GM19025 (cell line): ENCODE data around the gene IDI2.
"Not testable (repeated sequence)": the region's sequence is repeated elsewhere in the genome, so short reads cannot be mapped to it uniquely, and the experiment has no call there.

ENCODE experiments used
- ATAC-seq: cut with Tn5 transposase; IDR thresholded peaks from one replicate; pipeline ENCODE4 v1.9.1; 2021; ENCODE audit warnings: mild to moderate bottlenecking, low read depth, moderate library complexity; ENCODE audit not compliant: unreplicated experiment

The IDI2 gene

DNA sequence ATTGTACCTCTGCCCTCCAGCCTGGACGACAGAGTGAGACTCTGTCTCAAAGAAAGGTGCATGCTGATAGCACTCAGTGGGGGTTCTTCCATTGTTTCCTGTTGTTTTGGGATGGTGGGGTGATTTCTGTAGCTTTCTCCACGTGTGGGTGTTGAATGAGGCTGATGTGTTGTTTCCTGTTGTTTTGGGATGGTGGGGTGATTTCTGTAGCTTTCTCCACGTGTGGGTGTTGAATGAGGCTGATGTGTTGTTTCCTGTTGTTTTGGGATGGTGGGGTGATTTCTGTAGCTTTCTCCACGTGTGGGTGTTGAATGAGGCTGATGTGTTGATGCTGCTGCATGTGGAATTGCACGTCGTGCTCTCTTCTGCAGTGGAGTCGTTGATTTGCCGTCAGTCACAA lies 15.7 kb downstream of the IDI2 start:
- ATAC-seq, result not testable (repeated sequence)

DNA sequence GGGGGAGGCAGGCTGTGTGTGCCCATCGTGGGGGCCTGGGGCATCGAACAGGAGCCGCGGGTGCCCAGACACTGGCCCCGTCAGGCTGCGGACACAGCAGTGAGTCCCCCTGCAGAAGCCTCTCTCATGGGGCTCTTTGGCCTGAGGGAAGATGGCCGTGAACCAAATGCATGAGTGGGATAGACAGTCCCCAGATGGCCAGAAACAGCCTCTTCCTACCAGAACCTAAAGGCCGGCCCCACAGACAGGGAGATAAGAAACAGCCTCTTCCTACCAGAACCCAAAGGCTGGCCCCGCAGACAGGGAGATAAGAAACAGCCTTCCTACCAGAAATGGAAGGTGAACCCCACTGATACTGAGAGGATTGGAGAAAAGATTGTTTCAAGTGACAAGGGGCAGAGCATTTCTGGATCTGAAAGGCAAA lies 16.6 kb downstream of the IDI2 start:
- ATAC-seq, result no peak

DNA sequence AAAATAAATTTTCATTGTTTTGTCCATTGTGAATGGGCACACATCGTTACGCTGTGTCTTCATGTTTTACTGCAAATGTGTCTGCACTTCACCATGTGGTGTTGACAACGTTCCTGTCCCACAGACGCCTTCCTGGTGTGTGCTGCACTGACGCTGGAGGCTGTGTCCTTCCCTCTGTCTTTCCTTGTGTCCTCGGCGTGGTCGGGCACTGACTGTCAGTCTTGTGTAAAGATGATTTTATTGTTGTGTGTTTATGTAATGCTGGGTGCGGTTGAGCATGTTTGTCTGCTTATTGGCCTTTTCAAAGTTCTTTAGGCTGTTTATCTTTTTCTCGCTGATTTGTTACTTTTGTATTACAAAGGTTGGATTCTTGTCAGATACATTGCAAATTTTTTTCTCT lies 18.1 kb downstream of the IDI2 start:
- ATAC-seq, result no peak

DNA sequence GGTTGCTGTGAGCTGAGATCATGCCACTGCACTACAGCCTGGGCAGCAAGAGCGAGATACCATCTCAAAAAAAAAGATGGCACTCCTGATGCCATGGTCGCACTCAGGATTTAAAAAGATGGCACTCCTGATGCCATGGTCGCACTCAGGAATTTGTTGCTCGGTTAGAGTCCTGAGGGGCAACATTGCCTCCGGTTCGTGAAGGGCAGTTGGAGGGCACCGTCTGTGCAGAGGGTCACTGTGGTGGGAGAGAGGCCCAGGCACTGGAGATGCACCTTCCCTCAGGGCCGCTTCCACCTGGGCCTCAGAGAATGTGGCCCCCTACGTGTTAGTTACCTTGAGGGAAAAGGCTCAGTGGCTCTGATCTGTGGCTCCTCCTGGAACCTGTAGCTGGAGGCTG lies 19.1 kb downstream of the IDI2 start:
- ATAC-seq, result no peak

DNA sequence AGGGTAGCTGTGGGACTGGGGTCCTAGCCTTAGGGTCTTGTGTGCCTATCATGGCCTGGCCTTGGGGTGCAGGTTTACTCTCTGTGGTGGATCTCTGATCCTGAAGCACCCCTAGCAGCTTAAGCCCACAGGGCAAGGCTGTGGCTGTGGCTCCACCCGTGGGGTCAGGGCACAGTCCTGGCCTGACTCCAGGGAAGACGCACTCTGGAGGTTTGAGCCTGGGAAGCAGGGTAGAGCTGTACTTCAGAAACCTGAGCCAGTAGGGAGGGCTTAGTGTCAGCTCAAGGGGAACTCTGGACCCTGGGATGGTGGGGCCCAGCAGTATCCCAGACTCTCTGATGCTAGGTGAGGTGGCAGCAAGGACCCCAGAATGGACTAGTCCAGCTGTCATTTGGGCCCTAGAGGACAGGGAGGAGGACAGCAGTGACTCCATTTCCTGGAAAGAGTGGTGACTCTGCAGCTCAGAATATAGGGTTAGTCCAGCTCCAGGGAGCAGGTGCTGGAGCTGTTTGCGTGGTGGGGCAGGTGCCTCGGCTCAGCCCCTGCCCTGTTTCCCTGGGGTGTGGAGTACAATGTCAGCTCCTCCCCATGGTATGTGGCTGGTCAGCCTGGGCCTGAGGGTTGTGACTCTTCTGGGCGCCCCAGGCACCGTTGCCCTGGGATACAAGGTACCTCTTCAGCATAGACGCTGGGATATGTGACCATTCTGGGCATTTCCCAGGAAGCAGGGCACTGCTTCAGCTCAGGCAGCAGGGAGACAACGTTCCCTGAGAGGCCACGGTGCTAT lies 21.6 kb downstream of the IDI2 start:
- ATAC-seq, result no peak

DNA sequence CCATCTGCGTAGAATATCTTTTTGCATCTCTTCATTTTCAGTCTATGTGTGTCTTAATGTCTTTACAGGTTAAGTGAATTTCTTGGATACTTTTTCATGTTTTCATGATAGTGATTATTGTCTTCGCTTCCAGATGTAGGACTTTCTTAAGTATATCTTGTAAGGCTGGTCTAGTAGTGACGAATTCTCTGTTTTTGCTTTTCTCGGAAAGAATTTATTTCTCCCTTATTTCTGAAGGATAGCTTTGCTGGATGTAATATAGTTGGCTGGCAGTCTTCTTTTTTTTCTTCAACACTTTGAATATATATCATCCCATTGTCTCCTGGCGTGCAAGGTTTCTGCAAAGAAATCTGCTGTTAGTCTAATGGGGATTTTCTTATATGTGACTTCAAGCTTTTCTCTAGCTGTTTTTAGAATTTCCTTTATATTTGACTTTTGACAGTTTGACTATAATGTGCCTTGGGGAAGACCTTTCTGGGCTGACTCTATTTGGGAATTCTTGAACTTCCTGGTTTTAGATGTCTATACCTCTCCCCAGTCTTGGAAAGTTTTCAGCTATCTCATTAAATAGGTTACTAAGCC lies 23.1 kb downstream of the IDI2 start:
- no peak for ATAC-seq

DNA sequence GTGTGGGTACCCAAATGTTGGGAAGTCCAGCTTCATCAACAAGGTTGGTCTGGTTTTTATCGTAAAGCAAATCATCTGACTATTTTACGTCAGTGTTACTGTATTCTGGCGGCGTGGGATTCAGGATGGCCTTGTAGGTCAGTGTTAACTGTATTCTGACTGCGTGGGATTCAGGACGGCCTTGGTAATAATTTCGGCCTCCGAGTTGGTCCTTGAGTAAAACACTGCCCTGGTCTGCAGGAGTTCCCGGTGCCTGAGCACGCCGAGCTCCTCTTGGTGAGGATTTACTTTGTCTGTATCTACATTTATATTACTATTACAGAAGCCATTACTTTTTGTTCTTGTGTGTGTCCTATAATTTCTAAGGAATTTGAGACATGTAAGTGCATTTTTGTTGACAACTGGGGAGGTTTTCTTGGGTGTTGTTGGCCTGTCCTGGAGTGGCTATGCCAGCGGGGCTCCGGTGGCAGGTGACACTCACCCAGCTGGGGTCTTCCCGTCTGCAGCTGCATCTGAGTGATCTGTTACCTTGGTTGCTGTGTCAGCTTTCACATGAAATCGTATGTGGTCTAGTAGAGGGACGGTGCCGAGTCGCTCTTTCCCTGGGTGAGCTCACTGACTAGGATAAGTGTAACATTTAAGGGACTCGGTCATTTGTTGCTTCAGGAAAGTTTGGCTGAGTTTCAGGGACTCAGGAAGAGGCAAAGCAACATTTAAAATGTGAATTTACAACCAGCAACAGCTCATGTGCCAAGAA lies 28.2 kb downstream of the IDI2 start:
- no peak for ATAC-seq

DNA sequence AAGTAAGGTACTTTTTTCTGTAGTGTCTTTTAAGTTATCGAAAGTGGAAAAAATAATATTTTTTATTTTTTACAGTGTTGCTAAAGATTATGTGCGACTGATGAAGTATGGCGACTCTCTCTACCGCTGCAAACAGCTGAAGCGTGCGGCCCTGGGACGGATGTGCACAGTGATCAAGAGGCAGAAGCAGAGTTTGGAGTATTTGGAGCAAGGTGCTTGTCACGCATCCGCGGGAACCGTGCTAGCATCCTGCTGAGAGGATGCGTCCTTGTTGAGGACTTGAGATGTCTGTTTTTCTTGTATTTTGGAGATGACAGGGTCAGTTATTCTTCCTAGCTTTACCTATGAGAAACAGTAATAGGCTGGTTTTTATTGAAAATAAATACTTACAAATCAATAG lies 29.6 kb downstream of the IDI2 start:
- no peak for ATAC-seq

DNA sequence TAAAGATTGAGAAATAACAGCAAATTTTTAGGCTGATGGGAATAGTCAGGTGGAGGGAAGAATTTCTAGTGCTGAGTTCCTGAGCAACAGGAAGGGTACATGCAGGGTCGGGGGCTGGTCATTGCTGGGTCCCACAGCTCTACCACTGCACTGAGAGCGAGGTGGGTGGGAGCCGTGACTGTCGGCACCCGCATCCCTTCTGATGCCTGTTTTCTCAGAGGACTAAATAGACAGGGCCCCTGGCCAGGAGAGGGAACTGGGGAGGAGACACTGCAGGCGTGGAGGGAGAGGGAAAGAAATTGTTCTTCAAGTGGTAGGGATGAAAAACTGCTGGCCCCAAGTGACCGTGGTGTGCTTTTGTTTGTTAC lies 30.1 kb downstream of the IDI2 start:
- ATAC-seq, result no peak

DNA sequence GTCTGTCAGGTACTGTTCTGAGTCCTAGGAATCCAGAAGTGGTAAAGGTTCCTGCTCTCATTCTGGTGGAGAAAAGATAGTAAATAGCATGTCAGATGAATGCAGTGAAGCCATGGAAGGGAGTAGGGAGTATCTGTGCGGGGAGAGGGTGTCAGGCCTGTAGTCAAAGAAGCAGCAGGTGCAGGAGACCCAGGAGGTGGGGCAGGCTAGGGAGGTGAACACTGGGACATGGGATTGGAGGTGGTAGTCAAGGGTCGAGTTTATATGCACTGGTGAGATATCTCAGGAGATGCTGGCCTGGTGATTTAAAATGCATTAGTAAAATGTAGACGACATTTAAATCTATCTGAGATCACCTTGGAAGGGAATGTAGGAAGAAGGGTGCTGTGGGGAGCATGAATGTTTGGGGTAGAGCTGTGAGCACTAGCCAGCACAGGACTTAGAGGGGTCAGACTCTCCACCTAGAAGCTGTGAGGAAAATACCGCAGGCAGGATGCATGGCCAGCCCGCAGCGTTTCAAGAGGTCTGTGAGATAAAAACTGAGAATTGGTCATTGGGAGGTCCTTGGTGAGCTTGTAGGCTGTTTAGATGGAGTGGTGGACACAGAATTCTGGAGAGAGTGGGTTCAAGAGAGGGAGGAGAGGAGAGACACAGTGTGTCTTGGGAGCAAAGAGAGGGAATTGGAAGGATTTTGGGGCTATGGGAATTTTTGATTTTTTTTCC lies 30.7 kb downstream of the IDI2 start:
- ATAC-seq, result no peak

DNA sequence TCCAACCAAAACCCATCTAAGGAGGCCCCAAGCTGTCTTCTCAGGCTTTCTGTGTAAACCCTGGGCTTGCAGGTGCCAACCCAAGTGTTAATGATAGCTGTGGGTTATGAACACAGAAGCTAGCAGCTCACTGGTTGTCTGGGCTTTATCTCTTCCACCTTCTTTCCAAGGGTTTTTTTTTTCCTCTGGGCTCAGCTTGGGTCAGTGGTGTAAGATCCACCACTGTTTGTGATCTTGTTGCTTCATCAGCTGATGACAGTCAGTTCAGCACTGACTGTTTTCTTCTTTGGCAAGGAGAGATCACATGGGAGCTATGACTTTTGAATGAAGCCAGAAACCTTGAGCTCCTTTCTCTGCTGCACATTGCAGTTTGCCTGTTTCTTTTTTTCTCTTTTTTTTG lies 32.8 kb downstream of the IDI2 start:
- ATAC-seq, result no peak

DNA sequence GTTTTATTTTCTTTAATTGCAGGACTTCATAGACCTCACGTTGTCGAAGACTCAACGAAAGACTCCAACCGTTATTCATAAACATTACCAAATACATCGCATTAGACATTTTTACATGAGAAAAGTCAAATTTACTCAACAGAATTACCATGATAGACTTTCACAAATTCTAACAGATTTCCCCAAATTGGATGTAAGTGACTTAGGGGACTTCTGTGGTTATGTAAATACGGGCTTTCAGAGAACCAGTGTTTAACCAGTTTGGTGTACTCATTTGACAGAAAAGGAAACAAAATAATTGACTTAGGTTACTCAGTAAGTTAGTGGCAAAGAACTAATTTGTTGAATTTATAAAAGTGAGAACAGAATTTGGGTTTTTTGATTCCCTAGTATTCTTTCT lies 33.2 kb downstream of the IDI2 start:
- no peak for ATAC-seq

DNA sequence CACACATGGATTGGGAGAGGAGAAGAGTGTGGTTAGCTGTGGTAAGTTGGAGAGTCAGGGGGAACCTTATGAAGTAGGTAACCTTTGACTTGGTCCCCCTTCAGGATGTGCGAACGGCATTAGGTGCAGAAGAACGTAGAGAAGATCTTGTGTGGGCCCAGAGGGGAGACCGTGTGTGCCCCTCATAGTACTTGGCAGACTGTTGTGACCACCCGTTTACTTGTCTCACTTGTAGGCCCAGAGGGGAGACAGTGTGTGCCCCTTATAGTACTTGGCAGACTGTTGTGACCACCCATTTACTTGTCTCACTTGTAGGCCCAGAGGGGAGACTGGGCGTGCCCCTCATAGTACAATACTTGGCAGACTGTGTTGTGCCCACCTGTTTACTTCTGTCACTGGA lies 34.9 kb downstream of the IDI2 start:
- ATAC-seq, result no peak

DNA sequence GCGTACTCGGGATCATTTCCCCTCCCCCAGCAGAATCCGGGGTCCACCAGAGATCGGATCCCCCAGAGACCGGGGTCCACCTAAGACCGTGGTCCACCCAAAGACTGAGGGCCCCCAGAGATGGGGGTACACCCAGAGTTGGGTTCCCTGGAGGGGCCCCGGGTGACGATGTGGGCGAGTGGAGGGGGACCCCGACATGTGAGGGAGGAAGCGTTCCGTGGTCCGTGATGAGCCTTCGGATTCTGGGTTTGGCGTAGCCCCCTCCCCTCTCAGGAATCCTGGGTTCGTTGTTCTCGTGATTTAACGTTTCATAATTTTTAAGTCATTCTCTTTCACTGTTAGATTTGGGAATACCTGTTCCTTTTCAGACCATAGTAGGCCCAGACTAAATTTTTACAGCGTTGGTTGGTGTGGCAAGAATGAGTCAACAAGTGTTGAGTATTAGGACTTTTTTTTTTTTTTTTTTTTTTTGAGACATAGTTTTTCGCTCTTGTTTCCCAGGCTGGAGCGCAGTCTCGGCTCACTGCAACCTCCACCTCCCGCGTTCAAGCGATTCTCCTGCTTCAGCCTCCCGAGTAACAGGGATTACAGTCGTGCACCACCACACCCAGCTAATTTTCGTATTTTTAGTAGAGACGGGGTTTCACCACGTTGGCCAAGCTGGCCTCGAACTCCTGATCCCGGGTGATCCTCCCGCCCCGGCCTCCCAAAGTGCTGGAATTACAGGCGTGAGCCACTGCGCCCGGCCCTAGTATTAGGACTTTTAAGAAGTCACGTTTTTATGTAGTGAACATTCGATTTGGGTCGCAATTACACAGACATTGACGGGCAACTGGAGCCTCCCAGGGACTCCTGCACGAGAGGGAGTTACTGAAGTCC lies 36.8 kb downstream of the IDI2 start:
- no peak for ATAC-seq

DNA sequence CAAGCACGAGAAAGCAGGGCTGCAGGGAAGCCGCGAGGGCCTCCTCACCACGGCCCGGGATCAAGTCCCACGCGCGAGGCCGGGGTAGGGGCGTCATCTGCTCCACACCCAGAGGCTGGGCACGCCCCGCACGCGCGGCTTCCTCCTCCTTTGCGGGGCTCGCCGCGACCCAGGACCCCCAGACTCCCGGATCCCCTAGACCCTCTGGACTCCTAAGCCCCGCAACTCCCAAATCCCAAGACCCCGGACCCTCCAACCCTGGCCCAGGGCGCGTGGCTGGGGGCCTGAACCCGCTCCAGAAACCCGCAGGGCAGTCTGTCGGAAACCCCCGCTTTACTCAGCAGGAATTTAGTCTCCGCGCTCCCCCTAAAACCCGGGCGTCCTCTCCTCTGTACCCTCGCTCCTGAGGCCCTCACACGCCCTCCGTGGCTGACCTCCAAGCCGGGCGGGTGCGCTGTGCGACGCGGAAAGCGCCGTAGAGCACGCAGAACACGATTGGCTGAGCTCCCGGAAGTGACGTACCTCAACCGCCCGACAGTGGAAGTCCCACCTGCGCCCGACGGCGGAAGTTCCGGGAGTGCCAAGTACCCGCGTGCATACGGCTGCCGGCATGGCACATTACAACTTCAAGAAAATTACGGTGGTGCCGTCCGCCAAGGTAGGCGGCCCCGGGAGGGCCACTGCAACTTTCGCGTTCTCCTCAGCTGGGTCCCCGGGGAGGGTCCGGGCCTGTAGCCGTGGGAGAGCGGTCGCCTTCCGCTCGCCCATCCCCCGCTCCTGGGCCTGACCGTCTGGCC lies 37.6 kb downstream of the IDI2 start, which contains the start of gene GTPBP4:
Gene GTPBP4 (plus strand): TSS at position 565 of the 797 bp plus-strand sequence. CDS start 46 bp downstream, at position 611.
- peak; percentile 93 for ATAC-seq

DNA sequence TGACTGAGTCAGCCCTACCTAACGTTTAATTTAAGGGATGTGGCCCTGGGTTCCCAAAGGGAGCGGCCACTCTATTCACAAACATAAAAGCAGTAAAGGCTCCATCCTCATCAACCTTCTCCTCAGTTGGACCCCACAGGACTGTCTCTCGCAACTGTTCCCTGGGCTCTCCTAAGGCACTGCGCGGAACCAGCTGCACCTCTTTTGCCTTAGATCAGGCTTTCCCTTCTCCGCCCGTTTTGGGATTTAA lies 38.1 kb downstream of the IDI2 start:
- no peak for ATAC-seq

DNA sequence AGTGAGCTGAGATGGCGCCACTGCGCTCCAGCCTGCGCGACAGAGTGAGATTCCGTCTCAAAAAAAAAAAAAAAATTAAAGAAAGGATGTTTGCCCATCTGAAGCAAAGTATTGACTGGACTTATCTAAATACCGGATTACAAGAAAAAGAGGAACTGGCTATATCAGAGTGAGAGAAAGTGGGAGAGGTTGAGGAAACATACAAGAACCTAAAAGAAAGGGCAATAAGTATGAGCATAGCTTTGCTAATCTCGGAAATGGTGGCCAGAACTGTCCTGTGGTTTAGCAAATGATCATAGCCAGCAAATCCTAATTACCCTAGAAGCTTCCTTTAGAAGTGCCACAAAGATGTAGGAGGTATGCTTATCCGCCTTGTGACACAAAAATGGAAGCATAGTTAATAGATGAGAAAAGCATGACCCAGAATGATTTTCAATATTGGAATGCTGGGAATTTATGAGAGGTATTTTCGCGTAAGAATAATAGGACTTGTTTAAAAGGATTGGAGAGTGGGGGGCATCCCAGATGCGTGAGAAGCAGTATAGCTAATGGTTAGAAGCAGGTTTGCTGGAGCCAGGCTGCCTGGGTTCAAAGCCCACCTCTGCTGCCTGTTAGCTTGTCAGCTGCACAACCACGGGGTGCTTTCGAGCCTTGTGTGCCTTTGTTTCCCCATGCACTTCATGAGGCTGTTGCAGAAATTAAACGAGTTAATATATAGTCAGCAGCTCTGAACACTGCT lies 38.6 kb downstream of the IDI2 start:
- no peak for ATAC-seq

DNA sequence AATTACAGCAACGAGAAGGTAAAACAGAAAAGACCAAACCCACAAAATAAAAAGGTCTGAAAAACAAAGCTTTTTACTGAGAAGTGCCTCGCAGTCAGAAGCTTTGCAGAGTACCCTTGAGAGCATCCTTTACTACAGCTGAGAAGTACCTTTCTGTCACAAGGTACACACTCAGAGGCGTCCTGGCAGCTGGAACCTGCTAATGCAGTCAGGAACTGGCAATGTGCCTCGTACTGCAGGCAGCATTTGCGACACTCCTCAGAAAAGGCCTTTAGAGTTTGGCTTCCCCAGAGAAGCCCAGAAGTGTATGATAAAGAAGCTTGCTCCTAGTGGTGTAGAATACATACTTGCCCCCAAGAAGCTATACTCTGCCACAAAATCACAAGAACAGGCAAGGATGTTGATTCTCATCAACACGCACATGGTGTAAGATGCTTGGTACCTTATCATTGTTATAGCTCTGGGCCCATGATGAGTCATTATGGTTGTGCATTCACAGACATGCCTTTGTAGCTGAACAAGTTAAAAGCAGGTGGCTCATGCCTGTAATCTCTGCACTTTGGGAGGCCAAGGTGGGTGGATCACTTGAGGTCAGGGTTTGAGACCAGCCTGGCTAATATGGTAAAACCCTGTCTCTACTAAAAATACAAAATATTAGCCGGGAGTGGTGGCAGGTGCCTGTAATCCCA lies 39.4 kb downstream of the IDI2 start:
- ATAC-seq, result no peak
